K562 (cell line): ENCODE data around the gene PSD2. TPM values are rescaled to one million over a fixed set of nuclear protein-coding genes. Genes with fewer than 3 reads are reported as not detected.
A peak's percentile ranks its signal among the peaks of the same experiment; 100 is the strongest.

Experiments
- BRD9 ChIP-seq: fragments of 450-650 bp; IDR thresholded peaks from 2 replicates; pipeline ENCODE4 v1.6.1; 2018; ENCODE audit warnings: low read depth; ENCODE audit not compliant: partially characterized antibody
- KAT7 ChIP-seq: sonication (generic); formaldehyde crosslinking; IDR thresholded peaks from 2 replicates; pipeline ENCODE4 v1.8.0; 2022; ENCODE audit warnings: missing genetic modification reagents, mild to moderate bottlenecking, borderline replicate concordance
- MEIS2 ChIP-seq: fragments of 450-650 bp; IDR thresholded peaks from 2 replicates; pipeline ENCODE4 v1.6.1; 2014; ENCODE audit warnings: mild to moderate bottlenecking; ENCODE audit not compliant: partially characterized antibody
- SRF ChIP-seq, 2 experiments: fragments of 250-450, 450-650 bp in 1 of 2; sonication (Bioruptor Pico) in 1 of 2; sonication (generic) in 1 of 2; formaldehyde crosslinking; IDR thresholded peaks; 2 replicates each; pipeline versions ENCODE4 v1.5.0 to v1.5.1; 2020 to 2022; ENCODE audit warnings: mild to moderate bottlenecking in 1 of 2, missing genetic modification reagents in 1 of 2
- ZBTB49 ChIP-seq: sonication (generic); formaldehyde crosslinking; IDR thresholded peaks from 2 replicates; pipeline ENCODE4 v1.8.0; 2022; ENCODE audit warnings: missing genetic modification reagents, mild to moderate bottlenecking, borderline replicate concordance
- ZBTB7A ChIP-seq: IDR thresholded peaks from 2 replicates; pipeline ENCODE4 v1.6.1; 2011; ENCODE audit warnings: low read depth, mild to moderate bottlenecking, low read length, moderate library complexity, borderline replicate concordance; ENCODE audit not compliant: control insufficient read depth
- ZNF143 ChIP-seq: sonication (generic); formaldehyde crosslinking; IDR thresholded peaks from 2 replicates; pipeline ENCODE4 v1.9.0; 2022; ENCODE audit warnings: mild to moderate bottlenecking, missing genetic modification reagents
- ZSCAN29 ChIP-seq: fragments of 450-650 bp; IDR thresholded peaks from 2 replicates; pipeline ENCODE4 v1.6.1; 2017
- polyA plus RNA-seq, 8 experiments: library from polyadenylated mRNA; depleted of rRNA in 4 of 8; stranded (reverse) in 5 of 8; unstranded in 3 of 8; fragments of >200 nt; fragmentation: Nextera tagmentation in 2 of 8; fragmentation: Illumina TruSeq in 1 of 8; extraction: Ambion mirVana in 2 of 8; extraction: Trizol in 1 of 8; gene quantifications; 2 replicates each; pipeline versions ENCODE4 v1.2.1 to v1.2.3, GENCODE V29; 2011 to 2014; ENCODE audit warnings: inconsistent platforms in 1 of 8, missing spikeins in 1 of 8
- total RNA-seq, 7 experiments: library from RNA; depleted of rRNA in 6 of 7; stranded (reverse); fragments of >200 nt in 6 of 7; fragmentation: Illumina TruSeq in 2 of 7; extraction: Trizol in 2 of 7; gene quantifications; 2 replicates each; pipeline versions ENCODE4 v1.2.1 to v1.2.3, GENCODE V29; 2011 to 2021; ENCODE audit warnings: low replicate concordance in 1 of 7
- TF ChIP-seq, protein P1 (sequence below), 2 experiments: fragments of 450-650 bp; formaldehyde crosslinking in 1 of 2; IDR thresholded peaks; 2 replicates each; pipeline versions ENCODE4 v1.4.0 to v1.6.1; 2014 to 2020; ENCODE audit warnings: mild to moderate bottlenecking in 2 of 2, borderline replicate concordance in 1 of 2, low read depth in 1 of 2
- TF ChIP-seq, protein P2 (sequence below), 2 experiments: fragments of 150-350 bp in 1 of 2; IDR thresholded peaks; 2 replicates each; pipeline ENCODE4 v1.6.1; 2012 to 2016; ENCODE audit warnings: low read depth in 2 of 2, low read length in 2 of 2, mild to moderate bottlenecking in 1 of 2, moderate library complexity in 1 of 2

The PSD2 gene
- total and polyA plus RNA-seq, 9 of the 15 experiments (the other 6 are each of a cell fraction or from before 2014, with no cell fraction given) = 0.01 to 0.09 (median 0.04) TPM; not detected in 4

DNA sequence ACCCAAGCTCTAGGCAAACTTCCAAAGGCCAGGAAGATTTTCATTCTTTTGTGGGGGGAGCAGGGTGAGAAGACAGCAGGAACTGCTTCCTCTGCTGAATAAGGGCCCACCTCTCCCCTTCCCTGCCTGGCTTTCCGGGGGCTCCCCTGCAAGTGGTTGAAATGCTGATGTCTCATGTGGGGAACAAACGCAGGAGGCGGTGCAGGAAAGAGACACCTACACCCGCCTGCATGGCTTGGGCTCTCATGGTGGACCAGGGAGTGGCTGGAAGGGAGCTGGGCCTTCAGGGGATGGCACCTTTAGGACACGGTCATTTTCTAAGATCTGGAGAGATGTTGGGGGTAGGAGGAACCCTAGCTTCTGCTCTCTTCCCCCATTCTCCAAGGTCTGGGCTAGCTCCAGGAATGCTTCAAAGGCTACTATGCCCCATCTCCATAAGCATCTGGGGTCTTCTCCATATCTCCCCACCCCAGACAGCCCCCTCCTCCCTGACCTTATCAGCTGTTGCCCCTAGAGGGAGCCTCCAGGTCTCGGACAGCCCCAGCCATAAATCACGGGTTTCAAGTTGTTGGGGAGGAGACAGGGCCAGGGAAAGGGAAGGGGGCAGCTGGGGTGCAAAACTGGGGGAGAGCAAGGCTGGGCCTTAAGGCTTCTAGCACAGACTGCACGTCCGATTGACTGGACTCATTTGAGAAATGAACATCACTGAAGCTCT is 76.6 kb downstream of the PSD2 start (continued):
- TF ChIP-seq, protein P1, sequence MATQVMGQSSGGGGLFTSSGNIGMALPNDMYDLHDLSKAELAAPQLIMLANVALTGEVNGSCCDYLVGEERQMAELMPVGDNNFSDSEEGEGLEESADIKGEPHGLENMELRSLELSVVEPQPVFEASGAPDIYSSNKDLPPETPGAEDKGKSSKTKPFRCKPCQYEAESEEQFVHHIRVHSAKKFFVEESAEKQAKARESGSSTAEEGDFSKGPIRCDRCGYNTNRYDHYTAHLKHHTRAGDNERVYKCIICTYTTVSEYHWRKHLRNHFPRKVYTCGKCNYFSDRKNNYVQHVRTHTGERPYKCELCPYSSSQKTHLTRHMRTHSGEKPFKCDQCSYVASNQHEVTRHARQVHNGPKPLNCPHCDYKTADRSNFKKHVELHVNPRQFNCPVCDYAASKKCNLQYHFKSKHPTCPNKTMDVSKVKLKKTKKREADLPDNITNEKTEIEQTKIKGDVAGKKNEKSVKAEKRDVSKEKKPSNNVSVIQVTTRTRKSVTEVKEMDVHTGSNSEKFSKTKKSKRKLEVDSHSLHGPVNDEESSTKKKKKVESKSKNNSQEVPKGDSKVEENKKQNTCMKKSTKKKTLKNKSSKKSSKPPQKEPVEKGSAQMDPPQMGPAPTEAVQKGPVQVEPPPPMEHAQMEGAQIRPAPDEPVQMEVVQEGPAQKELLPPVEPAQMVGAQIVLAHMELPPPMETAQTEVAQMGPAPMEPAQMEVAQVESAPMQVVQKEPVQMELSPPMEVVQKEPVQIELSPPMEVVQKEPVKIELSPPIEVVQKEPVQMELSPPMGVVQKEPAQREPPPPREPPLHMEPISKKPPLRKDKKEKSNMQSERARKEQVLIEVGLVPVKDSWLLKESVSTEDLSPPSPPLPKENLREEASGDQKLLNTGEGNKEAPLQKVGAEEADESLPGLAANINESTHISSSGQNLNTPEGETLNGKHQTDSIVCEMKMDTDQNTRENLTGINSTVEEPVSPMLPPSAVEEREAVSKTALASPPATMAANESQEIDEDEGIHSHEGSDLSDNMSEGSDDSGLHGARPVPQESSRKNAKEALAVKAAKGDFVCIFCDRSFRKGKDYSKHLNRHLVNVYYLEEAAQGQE (IDR thresholded peaks at IDR 0.05; ENCODE audit: borderline replicate concordance) = peak; percentile 9; the same call in 1 of the 2 replicates
- TF ChIP-seq, protein P1 (CRISPR knock-in tag; IDR thresholded peaks at IDR 0.05; ENCODE audit: low read depth) = no peak
- TF ChIP-seq ZBTB7A (peak; percentile 48; the same call in 1 of the 2 replicates), ZBTB49 (CRISPR knock-in tag) (no peak), SRF (CRISPR knock-in tag; IDR thresholded peaks at IDR 0.05) (no peak), ZSCAN29 (no peak), BRD9 (no peak), KAT7 (CRISPR knock-in tag) (no peak), ZNF143 (CRISPR knock-in tag) (no peak), MEIS2 (peak; percentile 91)
- TF ChIP-seq, protein P2, sequence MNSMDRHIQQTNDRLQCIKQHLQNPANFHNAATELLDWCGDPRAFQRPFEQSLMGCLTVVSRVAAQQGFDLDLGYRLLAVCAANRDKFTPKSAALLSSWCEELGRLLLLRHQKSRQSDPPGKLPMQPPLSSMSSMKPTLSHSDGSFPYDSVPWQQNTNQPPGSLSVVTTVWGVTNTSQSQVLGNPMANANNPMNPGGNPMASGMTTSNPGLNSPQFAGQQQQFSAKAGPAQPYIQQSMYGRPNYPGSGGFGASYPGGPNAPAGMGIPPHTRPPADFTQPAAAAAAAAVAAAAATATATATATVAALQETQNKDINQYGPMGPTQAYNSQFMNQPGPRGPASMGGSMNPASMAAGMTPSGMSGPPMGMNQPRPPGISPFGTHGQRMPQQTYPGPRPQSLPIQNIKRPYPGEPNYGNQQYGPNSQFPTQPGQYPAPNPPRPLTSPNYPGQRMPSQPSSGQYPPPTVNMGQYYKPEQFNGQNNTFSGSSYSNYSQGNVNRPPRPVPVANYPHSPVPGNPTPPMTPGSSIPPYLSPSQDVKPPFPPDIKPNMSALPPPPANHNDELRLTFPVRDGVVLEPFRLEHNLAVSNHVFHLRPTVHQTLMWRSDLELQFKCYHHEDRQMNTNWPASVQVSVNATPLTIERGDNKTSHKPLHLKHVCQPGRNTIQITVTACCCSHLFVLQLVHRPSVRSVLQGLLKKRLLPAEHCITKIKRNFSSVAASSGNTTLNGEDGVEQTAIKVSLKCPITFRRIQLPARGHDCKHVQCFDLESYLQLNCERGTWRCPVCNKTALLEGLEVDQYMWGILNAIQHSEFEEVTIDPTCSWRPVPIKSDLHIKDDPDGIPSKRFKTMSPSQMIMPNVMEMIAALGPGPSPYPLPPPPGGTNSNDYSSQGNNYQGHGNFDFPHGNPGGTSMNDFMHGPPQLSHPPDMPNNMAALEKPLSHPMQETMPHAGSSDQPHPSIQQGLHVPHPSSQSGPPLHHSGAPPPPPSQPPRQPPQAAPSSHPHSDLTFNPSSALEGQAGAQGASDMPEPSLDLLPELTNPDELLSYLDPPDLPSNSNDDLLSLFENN (IDR thresholded peaks at IDR 0.05; ENCODE audit: low read depth in 2 of 2, low read length in 2 of 2) = no peak
